Effector CD4-positive, alpha-beta T cell (primary cell): Measurements from ENCODE around the gene NAT14.
"Not testable (repeated sequence)": the region's sequence is repeated elsewhere in the genome, so short reads cannot be mapped to it uniquely, and the experiment has no call there.

Source experiments
- DNase-seq: peaks from one replicate; pipeline ENCODE4 v3.0.0-alpha.2; 2020

NAT14 gene

GRCh38 chr19:55504252-55504603 is 19.2 kb downstream of the NAT14 start:
- DNase-seq = no peak

- DNase-seq = no peak
These were observed 20.0 kb downstream of the NAT14 start for GRCh38 chr19:55504981-55505380.

GRCh38 chr19:55508120-55508519 is 23.1 kb downstream of the NAT14 start:
- DNase-seq = no peak

DNA sequence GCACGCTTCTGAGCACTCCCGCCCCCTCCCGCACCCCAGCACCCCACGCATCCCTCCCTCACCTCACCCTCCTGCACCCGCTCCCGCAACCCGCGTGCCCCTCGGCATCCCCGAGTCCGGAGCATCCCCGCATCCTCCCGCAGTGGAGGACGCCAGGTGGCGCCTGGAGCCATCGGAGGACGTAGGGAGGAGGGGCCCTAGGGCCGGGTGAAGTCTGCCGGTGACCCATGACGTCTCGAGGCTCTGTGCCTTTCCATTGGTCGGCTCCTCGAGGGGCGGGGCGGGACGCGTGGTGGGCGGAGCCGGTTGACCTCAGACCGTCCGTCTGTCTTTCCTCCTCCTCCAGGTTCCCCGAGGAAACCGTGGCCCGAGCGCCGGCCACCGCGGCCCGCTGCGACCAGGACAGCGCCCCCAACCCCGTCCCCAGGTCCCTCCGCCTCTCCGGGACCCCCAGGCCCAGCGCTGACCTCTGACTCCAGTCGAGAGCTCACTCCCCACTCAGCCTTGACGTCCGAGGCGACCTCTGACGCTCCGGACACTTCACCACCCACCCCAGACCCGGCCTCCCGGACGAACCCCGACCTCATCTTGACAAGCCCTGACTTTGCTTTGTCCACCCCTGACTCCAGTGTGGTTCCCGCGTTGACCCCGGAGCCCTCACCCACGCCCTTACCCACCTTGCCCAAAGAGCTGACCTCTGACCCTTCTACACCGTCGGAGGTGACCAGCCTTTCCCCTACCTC is 32.1 kb downstream of the NAT14 start:
- DNase-seq = peak; percentile 87

GRCh38 chr19:55519451-55520311 is 34.7 kb downstream of the NAT14 start:
- DNase-seq = no peak

DNA sequence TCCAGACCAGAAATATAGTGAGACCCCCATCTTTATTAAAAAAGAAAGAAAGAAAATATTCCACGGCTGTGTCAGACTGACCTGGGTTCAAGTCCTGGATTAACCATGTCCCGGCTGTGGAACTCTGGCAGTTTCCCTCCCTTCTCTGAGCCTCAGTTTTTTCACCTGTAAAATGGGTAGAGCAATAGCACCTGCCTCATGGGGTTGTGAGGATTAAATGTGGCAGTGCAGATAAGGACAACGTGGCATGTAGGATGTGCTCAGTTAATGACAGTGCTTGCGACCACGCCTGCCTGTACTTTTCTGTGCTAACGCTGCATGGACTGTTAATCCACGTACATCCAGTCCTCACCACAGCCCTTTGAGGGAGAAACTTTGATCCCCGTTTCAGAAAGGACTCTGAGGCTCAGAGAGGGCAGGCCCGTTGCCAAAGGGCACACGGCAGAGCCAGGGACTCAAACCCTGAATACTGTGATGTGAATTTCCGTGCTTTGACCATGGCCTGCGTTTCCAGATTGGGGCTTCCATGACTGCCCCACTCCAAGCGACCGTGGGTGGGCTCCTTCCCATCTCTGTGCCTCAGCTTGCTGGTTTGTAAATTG is 35.8 kb downstream of the NAT14 start:
- no peak for DNase-seq

- DNase-seq = no peak
These were observed 40.5 kb downstream of the NAT14 start for GRCh38 chr19:55525289-55526101.

GRCh38 chr19:55526216-55527196 is 41.5 kb downstream of the NAT14 start:
- no peak for DNase-seq

GRCh38 chr19:55527197-55528029 is 42.4 kb downstream of the NAT14 start:
- DNase-seq = no peak

DNA sequence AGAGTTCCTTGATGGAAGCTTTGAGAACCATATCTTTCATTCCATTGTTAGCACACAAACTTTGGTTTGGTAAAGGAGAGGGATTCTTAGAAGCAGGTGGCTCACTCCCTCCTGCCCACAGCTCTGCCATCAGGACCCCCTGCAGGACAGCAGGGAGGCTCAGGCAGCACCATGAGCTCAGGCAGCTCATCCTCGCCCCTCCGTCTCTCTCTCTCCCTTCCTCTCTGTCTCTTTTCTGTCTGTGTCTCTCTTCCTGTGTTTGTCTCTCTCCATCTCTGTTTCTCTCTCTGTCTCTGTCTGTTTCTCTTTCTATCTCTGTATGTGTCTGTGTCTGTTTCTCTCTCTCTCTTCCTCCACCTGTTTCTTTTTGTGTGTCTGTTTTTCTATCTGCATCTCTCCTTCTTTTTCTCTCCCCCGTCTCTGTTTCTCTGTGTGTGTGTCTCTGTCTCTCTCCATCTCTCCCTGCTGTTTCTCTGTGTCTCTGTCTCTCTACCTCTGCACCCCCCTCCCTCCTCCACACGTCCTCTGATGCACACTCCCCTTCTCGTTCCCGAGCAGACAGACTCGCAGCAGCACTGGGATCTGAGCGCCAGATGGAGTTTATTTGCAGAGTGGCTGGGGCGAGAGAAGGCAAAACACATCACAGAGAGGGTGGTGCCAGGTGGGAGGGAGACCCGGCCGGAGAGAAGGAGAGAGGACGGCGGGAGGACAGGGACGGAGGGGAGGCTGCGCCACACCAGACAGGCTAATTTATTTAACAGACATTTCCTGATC is 43.2 kb downstream of the NAT14 start:
- no peak for DNase-seq

DNA sequence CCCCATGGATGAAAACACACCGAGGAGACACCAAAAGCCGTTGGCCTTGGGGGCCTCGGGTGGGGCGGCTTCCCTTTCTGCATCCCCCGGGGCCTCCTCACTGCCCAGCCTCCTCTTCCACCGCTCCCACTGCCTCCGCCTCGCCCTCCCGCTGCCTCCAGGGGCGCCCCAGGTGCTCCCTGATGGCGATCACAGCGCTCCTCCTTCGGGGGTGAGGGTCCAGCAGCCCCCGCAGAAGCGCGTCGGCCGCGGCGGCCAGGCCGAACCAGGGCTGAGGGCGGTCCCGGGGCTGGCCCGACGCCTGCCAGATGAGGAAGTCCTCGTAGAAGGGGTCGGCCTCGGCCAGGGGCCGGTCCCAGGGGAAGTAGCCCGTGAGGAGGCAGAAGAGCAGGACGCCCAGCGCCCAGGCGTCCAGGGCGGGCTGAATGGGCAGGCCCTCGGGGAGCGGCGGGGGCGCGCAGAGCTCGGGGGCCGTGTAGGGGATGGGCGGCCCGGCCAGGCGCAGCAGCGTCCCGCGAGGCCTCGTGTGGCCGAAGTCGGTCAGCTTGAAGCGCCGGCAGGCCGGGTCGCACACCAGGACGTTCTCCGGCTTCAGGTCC is 44.7 kb downstream of the NAT14 start:
- no peak for DNase-seq

GRCh38 chr19:55530996-55531395 is 46.0 kb downstream of the NAT14 start:
- no peak for DNase-seq

DNA sequence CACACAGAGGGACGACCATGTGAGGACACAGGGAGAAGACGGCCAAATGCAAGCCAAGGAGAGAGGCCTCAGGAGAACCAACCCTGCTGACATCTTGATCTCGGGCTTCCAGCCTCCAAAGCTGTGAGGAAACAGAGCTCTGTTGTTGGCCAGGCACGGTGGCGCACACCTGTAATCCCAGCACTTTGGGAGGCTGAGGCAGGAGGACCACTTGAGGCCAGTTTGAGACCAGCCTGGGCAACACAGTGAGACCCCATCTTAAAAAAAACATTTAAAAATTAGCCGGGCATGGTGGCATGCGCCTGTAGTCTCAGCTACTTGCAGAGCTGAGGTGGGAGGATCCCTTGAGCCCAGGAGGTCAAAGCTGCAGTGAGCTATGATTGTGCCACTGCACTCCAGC is 49.3 kb downstream of the NAT14 start:
- not testable (repeated sequence) for DNase-seq

DNA sequence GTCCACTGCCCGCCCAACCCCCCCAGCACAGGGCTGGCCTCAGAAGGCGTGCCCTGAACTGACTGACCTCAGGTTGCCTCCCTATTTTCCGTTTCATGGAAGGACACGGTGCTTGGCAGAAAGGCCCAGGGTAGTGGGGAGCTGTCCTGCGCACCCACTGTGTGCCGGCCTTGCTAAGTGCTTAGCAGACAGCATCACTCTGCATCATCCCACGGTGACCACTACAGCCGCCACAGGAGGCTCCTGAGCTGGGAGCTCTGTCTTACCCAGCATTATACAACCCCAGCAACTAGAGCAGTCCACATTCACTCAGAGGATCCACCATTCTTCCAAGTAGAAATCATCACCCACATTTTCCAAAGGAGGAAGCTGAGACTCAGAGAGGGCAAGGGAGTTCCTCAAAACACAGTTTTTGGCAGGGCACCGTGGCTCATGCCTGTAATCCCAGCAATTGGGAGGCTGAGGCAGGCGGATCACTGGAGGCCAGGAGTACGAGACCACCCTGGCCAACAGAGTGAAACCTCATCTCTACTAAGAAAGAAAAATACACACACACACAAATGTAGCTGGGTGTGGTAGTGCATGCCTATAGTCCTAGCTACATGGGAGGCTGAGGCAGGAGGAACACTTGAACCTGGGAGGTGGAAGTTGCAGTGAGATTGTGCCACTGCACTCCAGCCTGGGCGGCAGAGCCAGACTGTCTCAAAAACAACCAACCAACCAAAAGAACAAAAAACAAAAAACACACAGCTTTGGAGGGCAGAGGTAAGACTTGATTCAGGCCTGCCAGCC is 50.4 kb downstream of the NAT14 start:
- DNase-seq = no peak

DNA sequence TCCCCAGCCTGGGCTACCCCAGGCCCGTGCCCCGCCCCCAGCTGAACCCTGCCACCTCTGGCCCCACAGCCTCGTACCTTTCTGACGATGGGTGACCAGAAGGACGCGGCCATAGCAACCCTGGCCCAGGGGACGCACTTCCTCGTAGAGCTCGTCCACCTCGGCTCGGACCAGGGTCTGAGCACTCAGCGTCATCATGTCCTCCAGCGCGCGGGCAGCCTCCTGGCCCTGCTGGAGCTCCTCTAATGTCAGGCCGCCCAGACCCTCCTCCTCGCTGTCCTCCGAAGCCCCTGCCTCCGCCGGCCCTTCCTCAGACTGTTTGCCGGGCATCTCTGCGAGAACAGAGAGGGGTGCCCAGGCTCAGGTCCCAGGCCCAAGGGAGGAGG is 51.0 kb downstream of the NAT14 start:
- DNase-seq = no peak

DNA sequence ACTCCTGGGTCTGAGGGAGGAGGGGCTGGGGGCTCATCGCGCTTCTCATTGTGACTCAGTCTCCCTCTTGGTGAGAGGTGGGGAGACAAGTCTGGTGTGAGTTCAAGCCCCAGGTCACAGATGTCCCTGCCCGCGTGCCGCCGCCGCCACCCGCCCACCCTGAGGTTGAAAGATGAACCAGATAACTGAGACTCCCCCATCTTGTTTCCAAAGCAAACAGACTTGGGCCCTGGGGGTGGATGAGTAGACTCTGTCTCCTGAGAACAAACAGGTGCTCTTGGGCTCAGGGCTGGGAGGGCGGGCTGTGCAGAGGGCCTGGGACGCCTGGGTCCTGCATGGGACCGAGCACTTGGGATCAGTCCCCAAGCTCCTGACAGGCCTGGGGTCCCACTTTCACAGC is 51.4 kb downstream of the NAT14 start:
- no peak for DNase-seq
